HepG2 (cell line): Measurements from ENCODE around the gene BTBD1.

Experiments
- HNRNPL ChIP-seq: fragments of 200-400 bp; formaldehyde crosslinking; IDR thresholded peaks from 2 replicates; pipeline ENCODE4 v1.6.1; 2017; ENCODE audit warnings: mild to moderate bottlenecking, low read depth, low read length
- POLR2A ChIP-seq, 2 experiments: IDR thresholded peaks; 2 replicates each; pipeline ENCODE4 v1.6.1; 2011; ENCODE audit warnings: low read depth in 2 of 2, low read length in 2 of 2, mild to moderate bottlenecking in 1 of 2, moderate library complexity in 1 of 2; ENCODE audit not compliant: insufficient read depth in 1 of 2
- TCF12 ChIP-seq, 2 experiments: fragments of 450-650 bp in 1 of 2; sonication (generic) in 1 of 2; formaldehyde crosslinking in 1 of 2; IDR thresholded peaks; 2 replicates each; pipeline versions ENCODE4 v1.6.1 to v1.8.0; 2017 to 2022; ENCODE audit warnings: antibody characterized with exemption in 1 of 2, mild to moderate bottlenecking in 1 of 2, missing genetic modification reagents in 1 of 2, moderate library complexity in 1 of 2

DNA sequence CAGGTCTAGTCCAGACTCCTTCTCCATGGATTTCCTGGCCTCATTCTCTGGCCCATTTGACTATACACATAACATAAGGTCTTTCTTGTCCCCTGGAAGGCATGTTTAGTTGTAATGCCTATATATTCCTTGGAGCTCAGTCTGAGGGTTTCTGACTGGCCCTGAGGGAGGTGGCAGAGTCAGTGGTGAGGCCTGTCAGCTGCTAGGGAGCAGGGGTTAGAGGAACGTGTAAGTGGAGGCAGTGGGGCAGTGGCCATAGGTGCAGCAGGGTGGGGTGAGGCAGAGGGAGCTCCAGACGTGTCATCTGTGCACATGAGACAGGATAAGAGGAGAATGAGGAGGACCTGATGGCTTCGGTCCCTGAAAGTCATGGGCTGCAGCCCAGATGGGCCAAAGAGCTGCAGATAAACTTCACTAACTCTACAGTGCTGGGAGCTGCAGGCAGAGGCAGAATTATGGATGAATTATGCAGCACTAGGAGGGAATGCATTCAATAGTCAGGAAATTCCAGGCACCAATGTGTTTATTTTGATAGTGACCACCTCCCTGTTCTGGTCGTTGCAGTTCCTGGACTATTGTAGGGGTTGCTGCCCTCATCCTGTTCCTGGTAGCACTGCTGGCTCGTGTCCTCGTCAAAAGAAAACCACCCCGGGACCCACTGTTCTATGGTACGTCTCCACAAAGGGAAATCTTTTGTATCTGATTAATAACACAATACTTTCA, 45.3 kb upstream of the BTBD1 start:
- TF ChIP-seq POLR2A (IDR thresholded peaks at IDR 0.05; ENCODE audit: insufficient read depth in 1 of 2, low read depth in 2 of 2, low read length in 2 of 2) (no peak), HNRNPL (no peak), TCF12 (IDR thresholded peaks at IDR 0.05) (no peak), TCF12 (CRISPR knock-in tag; IDR thresholded peaks at IDR 0.05) (no peak)
